Measurements from ENCODE around the gene MARCHF6. TPM values are rescaled to one million over a fixed set of nuclear protein-coding genes. Genes with fewer than 3 reads are reported as not detected.

Gene MARCHF6
- total RNA-seq, 3 donors from 2014 or later = 94.5 to 110 (median 96.7) TPM

DNA sequence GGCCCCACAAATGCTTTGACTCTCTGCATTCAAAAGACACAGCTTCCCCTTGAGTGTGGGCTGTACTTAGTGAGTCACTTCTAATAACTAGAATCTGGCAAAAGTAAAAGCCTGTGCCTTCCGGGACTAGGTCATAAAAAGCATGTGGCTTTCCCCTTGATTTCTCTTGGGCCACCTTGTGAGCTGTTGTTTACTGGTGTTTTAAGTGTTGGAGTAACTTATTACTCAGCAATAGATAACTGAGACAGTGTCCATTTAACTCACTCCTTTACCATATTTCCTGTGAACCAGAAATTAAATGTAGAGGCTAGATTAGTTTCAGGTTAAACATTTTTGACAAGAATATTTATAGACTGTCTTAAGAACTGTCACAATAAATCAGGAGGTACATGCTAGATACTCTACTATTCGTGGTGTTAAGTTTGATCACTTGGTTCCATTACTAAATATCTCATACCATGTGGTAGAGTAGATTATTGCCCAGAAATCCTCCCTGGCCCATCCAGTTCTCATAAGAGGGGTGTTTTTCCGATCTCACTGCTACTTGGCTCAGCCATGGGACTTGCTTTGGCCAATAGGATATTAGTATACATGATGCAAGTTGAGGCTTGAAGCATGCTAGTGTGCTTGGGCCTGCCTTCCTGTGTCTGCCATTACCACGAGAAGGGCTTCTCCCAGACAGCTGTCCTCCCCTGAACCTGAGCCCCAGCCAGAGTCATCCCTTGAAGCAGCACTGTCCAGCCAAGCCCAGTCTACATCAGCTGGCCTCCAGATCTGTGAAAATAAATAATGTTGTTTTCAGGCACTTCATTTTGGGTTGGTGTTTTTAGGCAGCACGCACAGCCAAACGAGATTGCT is 35.4 kb upstream of the MARCHF6 start:
- Mint-ChIP-seq H3K9me3 (no peaks in the 10 kb centered on the region), H3K4me1 (ENCODE audit: low read depth) (no peaks in the 10 kb centered on the region), H3K27me3 (ENCODE audit: low read depth) (peaks cover 2% of the 10 kb centered on the region), H3K4me3 (no peak overlapping the region), H3K36me3 (ENCODE audit: insufficient read depth) (no peaks in the 10 kb centered on the region)
- DNase-seq = no peak
- ATAC-seq = no peak

DNA sequence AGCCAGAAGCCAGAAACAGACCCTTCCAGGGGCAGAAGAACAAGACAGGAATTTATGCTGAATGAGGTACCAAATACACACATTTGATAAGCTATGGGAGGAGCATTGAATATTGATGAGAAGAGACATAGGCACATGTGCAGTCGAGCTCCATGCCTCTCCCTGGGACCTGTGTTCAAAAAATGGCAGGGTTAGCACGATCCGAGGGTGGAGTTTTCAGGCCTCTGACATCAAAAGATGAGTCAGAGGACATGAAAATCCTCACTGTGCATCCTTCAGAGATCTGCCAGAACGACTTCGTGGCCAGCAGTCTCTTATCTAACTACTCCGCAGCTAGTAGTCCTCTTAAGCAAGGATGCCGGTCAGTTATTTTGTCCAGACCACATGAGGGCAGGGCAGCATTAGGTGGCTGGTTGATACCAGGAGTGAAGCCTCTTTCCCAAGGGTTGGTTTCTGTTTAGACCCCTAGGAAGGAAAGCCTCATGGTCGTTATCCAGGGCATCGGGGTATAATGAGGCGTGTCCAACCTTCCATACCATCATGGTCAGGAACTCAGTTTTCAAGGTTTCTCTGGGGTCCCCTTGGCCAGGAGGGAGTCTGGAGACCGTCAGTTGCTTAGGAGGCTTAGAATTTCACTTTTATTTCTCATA is 34.2 kb upstream of the MARCHF6 start:
- Mint-ChIP-seq H3K9me3 (no peaks in the 10 kb centered on the region), H3K27me3 (ENCODE audit: low read depth) (peaks cover 2% of the 10 kb centered on the region), H3K4me1 (ENCODE audit: low read depth) (no peaks in the 10 kb centered on the region), H3K4me3 (no peak overlapping the region), H3K36me3 (ENCODE audit: insufficient read depth) (no peaks in the 10 kb centered on the region)
- ATAC-seq (no peak), DNase-seq (no peak)

GRCh38 chr5:10320793-10321192 is 32.7 kb upstream of the MARCHF6 start:
- H3K27me3 Mint-ChIP-seq (ENCODE audit: low read depth) = peaks cover 2% of the 10 kb centered on the region
- H3K9me3 Mint-ChIP-seq = no peaks in the 10 kb centered on the region
- no peaks in the 10 kb centered on the region for H3K36me3 Mint-ChIP-seq (ENCODE audit: insufficient read depth)
- H3K4me3 Mint-ChIP-seq = no peak overlapping the region
- DNase-seq (no peak), ATAC-seq (no peak)
- H3K4me1 Mint-ChIP-seq (ENCODE audit: low read depth) = no peaks in the 10 kb centered on the region

DNA sequence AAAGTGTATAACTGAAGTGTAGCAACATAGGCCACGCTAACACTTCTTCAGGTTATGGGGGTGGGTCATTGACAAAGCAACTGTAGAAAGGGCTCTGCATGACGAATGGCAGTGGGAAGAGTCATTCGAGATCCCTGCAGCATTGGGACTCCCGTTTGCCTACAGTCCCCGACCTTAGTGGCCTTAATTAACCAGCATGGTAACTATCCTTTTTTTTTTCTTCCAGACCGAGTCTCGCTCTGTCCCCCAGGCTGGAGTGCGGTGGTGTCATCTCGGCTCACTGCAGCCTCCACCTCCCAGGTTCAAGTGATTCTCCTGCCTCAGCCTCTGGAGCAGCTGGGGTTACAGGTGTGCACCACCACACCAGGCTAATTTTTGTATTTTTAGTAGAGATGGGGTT is 31.6 kb upstream of the MARCHF6 start:
- H3K4me3 Mint-ChIP-seq = no peak overlapping the region
- no peak for ATAC-seq
- H3K36me3 Mint-ChIP-seq (ENCODE audit: insufficient read depth) = no peaks in the 10 kb centered on the region
- no peak for DNase-seq
- no peaks in the 10 kb centered on the region for H3K9me3 Mint-ChIP-seq
- H3K4me1 Mint-ChIP-seq (ENCODE audit: low read depth) = no peaks in the 10 kb centered on the region
- H3K27me3 Mint-ChIP-seq (ENCODE audit: low read depth) = peaks cover 2% of the 10 kb centered on the region

DNA sequence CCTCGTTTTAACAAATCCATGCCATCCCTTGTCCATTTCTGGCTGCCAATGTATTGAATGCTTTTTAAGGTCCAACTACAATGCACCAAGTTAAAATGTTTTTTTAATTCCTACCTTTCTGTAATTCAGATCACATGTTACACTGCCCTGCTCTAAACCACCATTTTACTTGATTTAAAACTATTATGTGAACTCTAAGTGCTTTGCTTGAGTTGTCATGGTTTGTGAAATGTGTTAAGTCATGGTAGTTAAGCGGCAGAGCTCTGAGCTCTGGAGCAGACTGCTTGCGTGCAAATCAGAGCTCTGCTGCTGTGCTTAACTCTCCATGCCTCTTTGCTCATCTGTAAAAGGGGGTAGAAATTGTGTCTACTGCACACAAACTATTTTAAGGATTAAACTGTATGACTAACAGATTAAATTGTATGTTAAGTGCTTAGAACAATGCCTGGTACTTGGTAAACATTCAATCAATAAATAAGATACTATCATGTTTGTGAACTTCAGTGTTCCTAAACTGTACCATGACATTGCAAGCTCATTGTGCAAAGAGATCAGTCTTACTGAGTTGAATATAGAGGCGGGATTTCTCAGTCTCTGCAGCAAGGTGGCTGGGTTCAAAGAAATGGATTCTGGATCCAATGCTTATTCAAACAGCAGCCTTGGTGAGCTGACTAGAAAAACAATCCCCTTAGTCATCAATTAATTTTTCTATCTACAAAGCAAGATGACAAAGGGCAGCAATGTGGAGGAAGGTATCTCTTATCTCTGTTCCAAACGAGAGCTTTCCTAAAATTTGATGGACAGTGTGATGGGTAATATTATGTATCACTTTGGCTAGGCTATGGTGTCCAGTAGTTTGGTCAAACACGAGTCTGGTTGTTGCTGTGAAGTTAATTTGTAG is 29.7 kb upstream of the MARCHF6 start:
- DNase-seq = no peak
- H3K36me3 Mint-ChIP-seq (ENCODE audit: insufficient read depth) = no peaks in the 10 kb centered on the region
- H3K27me3 Mint-ChIP-seq (ENCODE audit: low read depth) = no peaks in the 10 kb centered on the region
- no peaks in the 10 kb centered on the region for H3K4me1 Mint-ChIP-seq (ENCODE audit: low read depth)
- H3K9me3 Mint-ChIP-seq = no peaks in the 10 kb centered on the region
- no peak overlapping the region for H3K4me3 Mint-ChIP-seq
- ATAC-seq = no peak

GRCh38 chr5:10324518-10325370 is 28.8 kb upstream of the MARCHF6 start:
- Mint-ChIP-seq H3K27me3 (ENCODE audit: low read depth) (no peaks in the 10 kb centered on the region), H3K36me3 (ENCODE audit: insufficient read depth) (no peaks in the 10 kb centered on the region), H3K9me3 (no peaks in the 10 kb centered on the region), H3K4me3 (no peak overlapping the region), H3K4me1 (ENCODE audit: low read depth) (no peaks in the 10 kb centered on the region)
- DNase-seq = no peak
- no peak for ATAC-seq

DNA sequence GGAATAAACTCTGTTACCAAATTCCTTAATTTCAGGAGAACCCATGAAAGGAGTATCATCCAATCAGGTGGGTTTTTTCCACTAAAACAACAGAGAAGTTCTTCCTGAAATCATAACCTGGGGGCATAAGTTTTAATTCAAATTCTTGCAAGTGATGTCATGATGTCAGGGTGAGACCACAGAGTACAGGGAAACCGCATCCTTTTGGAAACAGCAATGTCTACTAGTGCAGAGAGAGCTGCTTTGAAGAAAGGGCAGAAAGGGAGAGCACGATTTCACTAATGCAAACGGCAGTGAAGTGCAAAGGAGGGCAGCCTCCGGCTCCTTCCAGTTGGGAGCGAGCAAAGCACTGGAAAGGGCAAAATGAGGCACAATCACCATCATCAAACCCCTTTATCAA is 25.2 kb upstream of the MARCHF6 start:
- H3K9me3 Mint-ChIP-seq = no peaks in the 10 kb centered on the region
- H3K27me3 Mint-ChIP-seq (ENCODE audit: low read depth) = peaks cover 22% of the 10 kb centered on the region
- DNase-seq (no peak), ATAC-seq (no peak)
- no peak overlapping the region for H3K4me3 Mint-ChIP-seq
- H3K36me3 Mint-ChIP-seq (ENCODE audit: insufficient read depth) = no peaks in the 10 kb centered on the region
- peaks cover under 1% of the 10 kb centered on the region for H3K4me1 Mint-ChIP-seq (ENCODE audit: low read depth)

- DNase-seq = no peak
Observed at GRCh38 chr5:10329446-10329819, 24.1 kb upstream of the MARCHF6 start.

DNA sequence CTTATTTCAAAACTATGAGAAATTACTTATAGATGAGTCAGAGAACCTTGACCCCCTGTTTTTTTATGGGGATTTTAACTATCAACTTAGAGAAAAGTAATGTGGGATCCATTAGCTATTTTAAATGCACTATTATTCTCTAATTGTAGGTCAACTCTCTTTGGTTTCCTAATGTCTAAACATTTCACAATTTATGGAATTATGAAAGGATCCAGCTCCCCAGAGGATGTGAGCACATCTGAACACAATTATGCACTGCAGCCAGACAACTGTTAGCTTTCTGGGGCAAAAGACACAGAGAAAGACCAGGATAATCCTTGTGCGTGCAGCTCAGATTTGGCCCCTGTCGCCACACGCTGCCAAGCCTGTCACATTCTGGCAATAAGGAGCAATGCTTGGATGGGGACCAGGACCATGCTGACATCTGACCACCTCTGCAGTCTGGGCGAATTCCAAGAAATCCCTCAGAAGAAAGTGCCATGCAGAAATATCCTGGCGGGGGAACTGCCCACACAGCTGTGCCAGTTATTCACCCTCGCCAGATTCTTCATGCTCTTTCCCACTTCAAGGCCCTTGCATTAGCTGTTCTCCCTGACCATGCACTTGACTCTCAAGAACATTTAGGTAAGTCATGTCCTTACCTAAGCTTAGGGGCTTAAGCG is 23.5 kb upstream of the MARCHF6 start:
- no peaks in the 10 kb centered on the region for H3K9me3 Mint-ChIP-seq
- peaks cover 3% of the 10 kb centered on the region for H3K4me1 Mint-ChIP-seq (ENCODE audit: low read depth)
- peaks cover 34% of the 10 kb centered on the region for H3K27me3 Mint-ChIP-seq (ENCODE audit: low read depth)
- ATAC-seq = no peak
- no peaks in the 10 kb centered on the region for H3K36me3 Mint-ChIP-seq (ENCODE audit: insufficient read depth)
- no peak overlapping the region for H3K4me3 Mint-ChIP-seq
- DNase-seq = no peak

More at GRCh38 chr5:10329446-10329819, 24.1 kb upstream of the MARCHF6 start:
- H3K9me3 Mint-ChIP-seq = no peaks in the 10 kb centered on the region
- H3K4me1 Mint-ChIP-seq (ENCODE audit: low read depth) = peaks cover 3% of the 10 kb centered on the region
- no peak overlapping the region for H3K4me3 Mint-ChIP-seq
- ATAC-seq = no peak
- H3K27me3 Mint-ChIP-seq (ENCODE audit: low read depth) = peaks cover 29% of the 10 kb centered on the region
- no peaks in the 10 kb centered on the region for H3K36me3 Mint-ChIP-seq (ENCODE audit: insufficient read depth)

- no peak overlapping the region for H3K4me3 Mint-ChIP-seq
- DNase-seq = no peak
Observed at GRCh38 chr5:10330511-10331230, 22.8 kb upstream of the MARCHF6 start.

DNA sequence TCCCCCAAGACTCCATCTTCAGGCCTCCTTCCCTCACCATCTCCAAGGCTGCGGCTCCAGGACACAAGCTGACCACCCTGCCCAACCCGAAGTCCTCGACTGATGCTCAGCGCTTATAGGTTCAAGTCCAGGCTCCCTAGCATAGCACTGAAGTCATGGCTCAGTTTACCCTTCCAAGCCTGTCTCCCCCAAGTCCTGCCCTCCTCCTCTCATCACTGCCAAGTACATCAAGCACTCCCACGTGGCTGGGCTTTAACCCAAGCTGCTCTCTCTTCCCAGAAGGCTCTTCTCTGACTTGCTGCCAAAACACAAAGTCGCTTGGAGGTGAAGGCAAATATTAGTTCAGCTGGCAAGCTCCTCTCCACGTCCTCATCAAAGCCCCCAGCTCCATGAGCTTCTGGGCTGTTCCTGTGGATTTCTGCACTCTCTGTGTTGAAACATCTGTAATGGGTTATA is 22.1 kb upstream of the MARCHF6 start:
- no peak for ATAC-seq
- H3K9me3 Mint-ChIP-seq = no peaks in the 10 kb centered on the region
- H3K4me3 Mint-ChIP-seq = no peak overlapping the region

More at GRCh38 chr5:10330511-10331230, 22.8 kb upstream of the MARCHF6 start:
- no peaks in the 10 kb centered on the region for H3K9me3 Mint-ChIP-seq
- no peaks in the 10 kb centered on the region for H3K36me3 Mint-ChIP-seq (ENCODE audit: insufficient read depth)
- peaks cover 3% of the 10 kb centered on the region for H3K4me1 Mint-ChIP-seq (ENCODE audit: low read depth)
- H3K27me3 Mint-ChIP-seq (ENCODE audit: low read depth) = peaks cover 35% of the 10 kb centered on the region
- ATAC-seq = no peak

GRCh38 chr5:10332301-10332700 is 21.2 kb upstream of the MARCHF6 start:
- no peaks in the 10 kb centered on the region for H3K36me3 Mint-ChIP-seq (ENCODE audit: insufficient read depth)
- peaks cover 42% of the 10 kb centered on the region for H3K27me3 Mint-ChIP-seq (ENCODE audit: low read depth)
- H3K9me3 Mint-ChIP-seq = no peaks in the 10 kb centered on the region
- no peak for ATAC-seq
- peak overlapping the region; percentile 1 for H3K4me3 Mint-ChIP-seq
- peaks cover 3% of the 10 kb centered on the region for H3K4me1 Mint-ChIP-seq (ENCODE audit: low read depth)
- no peak for DNase-seq

More for the DNA sequence above, 22.1 kb upstream of the MARCHF6 start:
- DNase-seq = no peak
- peaks cover 42% of the 10 kb centered on the region for H3K27me3 Mint-ChIP-seq (ENCODE audit: low read depth)
- no peaks in the 10 kb centered on the region for H3K36me3 Mint-ChIP-seq (ENCODE audit: insufficient read depth)
- H3K4me1 Mint-ChIP-seq (ENCODE audit: low read depth) = peaks cover 3% of the 10 kb centered on the region
